GM21825 (cell line): Measurements from ENCODE around the gene MICB.
"Not testable (repeated sequence)": the region's sequence is repeated elsewhere in the genome, so short reads cannot be mapped to it uniquely, and the experiment has no call there.

Source experiments
- ATAC-seq: cut with Tn5 transposase; IDR thresholded peaks from one replicate; pipeline ENCODE4 v1.9.1; 2021; ENCODE audit warnings: mild to moderate bottlenecking, moderate library complexity; ENCODE audit not compliant: unreplicated experiment

The MICB gene

DNA sequence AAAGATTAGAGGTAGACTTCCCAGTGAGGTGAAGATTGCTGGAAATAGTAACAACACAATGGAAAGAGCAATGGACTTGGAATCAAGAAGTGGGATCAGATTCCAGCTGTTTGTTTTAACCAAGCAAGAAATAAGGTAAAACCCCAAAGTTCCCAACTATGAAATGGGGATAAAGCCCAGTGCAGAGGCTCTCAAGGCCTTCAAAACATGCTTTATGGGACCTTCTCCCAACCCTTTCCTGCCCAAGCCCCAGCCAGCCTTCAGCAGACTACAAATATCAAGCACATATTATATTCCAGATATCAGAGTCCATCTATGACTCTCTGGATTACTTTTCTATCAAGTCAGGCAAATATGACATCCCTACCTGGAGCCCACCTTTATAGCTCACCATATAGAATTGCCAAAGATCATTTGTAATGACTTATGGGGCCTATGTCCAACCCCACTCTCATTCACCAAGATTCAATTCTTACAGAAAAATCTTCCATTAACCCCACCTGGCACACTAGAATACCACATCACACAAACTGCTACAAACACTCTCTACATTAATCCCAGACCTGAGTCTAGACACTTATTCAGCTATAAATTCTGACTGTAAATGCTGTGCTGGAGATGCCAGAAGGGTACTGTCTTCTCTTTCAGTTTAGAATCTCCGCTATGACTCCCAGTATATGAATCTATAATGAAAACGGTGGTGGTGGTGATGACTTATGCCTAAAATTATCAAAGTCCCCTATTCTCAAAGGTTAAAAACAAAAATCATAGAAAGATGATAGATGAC lies 37.8 kb downstream of the MICB start:
- no peak for ATAC-seq

DNA sequence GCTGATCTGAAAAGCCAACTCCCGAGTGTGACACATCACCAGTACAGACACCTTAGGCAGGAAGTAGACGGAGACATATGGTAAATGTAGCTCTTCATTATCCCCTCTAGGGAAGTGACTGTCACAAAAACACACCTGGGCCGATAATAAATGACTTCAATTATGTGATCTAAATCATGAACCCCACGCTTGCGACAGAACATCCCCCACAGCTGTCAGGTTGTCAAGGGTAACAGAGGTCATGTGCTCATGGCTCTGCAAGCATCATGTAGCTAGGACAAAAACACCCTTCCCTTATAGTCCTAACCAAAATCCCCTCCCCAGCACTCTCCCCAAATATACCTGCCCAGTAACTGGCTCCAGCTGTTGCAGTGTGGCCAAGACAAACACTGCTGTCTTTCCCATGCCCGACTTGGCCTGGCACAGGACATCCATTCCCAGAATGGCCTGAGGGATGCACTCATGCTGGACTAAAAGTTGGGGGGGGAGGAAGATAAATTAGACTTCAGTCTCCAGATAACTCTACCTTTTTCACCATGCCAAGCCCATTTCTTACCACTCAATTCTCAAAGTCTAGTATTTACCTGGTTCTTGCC lies 41.0 kb downstream of the MICB start:
- ATAC-seq: no peak

DNA sequence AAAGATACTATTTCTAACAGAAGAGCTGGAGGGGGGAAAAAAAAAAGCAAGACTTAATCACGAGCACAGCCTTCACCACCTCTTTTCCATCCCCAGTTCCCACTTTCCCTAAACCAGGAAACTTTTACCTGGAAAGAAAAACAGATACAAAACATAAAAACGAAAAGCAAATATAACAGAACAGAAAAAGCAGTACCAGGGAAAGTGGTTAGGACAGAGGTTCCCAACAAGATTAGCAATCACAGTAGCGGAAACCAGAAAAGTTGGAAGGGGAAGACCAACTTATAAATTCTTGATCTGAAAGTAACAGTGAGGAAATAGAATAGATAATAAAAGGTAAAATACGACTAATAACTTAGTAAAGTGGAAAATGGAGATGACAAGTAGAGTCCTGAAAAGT lies 42.7 kb downstream of the MICB start:
- no peak for ATAC-seq

DNA sequence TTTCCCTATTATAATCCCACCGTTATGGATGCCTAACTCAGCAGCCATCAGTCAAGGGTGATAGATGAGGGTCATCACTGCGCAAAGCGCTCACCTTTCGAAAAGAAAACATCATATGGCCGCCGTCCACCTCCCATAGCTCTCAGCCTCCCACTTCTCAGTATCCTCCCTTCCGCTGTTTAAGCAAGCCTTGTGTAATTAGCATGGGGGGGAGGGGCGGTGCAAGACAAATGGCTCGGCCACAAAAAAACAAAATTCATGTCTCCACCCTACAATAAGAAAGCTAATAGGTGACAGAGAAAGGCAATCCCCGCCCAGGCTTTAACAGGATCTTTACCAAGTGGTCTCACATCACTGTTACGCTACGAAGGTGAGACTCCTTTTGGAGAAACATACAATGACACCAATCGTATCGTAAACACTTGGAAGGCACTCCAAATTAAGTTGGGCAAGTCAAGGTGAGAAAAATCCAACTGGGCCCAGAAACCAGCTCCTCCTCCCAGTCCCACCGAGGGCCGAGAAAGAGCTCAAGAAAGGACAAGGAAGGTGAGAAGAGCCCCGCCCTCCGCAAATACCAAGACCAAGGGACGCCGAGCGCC lies 43.2 kb downstream of the MICB start:
- no peak for ATAC-seq

DNA sequence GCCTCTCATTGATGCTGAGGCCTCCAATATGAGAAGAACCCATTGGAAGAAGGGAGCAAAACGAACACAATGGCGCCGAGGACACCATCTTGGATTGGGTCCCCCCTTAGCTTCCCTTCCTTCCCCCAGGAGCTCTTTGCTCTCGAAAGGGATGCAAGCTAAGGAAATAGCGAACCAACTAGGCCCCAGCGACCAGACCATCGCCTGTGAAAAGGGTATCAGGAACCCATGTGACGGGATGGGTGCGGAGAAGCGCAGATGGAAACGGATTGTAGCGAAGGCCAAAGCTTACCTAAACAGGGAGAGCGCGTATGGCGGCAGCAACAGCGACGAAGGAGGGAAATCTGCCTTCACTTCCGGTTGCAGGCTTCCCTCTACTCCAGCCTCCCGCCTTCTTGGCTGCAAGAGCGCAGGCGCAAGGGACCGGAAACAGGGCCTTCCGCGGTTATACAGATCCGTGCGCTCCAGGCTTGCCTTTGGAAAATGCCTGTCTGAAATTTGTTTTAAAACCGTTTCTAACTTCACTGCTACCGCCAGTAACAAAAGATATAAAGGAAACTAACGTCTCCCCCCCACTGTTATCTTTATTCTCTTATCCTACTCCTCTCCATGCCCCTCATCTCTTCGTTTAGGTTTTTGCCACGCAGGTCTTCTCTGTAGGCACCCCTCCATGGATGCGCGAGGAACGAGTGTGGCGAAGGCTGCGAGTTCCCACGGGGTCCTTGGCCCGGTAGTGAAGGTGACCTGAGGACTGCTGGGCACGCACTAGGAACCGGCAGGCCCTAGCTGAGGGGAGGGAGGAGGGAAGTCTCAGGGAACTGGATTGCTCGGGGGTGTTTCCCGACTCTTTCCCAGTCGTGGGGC lies 43.9 kb downstream of the MICB start, which contains the start of gene DDX39B:
DDX39B (minus strand) TSS at position 346 of the 864 bp plus-strand sequence. CDS start 1,471 bp downstream, outside the sequence.
- peak; percentile 54 for ATAC-seq

DNA sequence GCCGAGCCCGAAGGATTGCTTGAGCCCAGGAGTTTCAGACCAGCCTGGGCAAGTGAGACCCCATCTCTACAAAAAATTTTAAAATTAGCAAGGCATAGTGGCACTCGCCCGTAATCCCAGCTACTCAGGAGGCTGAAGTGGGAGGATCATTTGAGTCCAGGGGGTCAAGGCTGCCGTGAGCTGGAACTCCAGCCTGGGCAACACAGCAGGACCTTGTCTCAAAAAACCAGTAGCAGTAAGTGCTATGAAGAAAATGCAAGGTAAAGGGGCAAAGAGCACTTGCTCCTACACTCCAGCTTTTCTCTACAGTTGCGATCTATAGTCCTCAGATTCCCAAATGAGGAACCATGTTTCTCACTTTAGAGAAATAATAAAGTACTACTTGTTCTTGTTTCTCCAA lies 45.7 kb downstream of the MICB start:
- ATAC-seq: no peak

DNA sequence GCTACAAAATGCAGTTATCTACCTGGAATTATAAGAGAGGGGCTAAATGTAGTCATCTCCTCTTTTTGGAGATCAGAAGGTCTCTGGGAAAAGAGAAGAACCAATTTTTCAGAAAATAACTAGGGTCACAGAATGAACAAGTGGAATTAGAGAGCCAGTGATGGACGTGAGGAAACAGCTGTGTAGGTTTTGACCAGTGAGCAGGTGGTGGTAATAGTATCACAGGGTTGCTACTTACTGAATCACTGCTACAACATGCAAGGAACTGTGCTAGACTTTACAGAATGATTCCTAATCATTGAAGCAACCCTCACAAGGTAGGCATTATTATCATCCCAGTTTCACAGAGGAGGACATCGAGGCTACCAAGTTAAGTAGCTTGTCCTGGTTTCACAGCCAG lies 46.7 kb downstream of the MICB start:
- ATAC-seq: no peak

DNA sequence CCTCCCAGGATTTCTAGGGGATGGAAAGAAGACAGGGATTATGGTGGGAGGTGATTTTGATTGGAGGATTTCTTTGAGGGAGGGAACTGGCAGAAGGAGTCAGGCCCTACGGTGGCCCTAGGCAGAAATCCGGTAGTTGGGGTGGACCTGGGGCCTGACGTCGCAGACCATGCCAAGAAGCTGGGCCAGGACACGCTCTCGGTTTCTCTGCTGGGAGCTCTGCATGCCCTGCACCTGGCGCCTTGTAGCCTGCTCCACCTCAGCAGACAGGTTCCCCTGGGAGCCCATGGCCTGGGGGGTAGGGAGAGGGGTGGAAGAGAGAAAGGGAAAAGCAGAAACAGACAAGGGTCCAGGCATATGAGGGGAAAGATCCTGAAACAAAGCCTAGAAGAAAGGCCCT lies 47.3 kb downstream of the MICB start:
- no peak for ATAC-seq

DNA sequence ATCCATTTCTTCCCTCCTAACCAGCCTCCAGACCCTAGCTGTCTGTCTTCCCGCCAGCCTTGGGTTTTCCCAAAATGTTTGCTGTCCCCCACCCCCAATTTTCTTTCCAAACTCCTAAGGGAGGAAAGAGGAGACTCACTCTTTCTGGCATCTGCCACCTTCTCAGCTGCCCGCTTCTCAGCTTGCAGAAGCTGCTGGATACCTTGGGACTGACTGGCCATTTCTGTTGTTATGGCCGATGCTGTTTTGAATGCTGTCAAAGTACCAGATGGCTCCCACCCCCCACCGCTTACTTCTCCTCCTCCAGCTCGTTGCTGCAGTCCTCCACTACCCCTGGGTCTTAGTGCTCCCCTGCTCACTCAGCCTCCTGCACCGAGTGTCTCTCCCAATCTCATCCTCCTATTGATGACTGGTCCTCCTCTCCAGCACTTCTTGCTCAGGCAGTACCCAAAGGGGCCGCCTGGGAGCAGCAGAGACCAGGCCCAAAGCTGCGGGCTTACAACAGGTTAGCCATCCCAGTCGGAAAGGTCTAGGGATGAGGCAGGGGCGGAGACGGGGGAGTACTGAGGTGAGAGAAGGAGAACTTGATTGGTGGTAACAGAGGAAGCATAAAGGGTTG lies 48.5 kb downstream of the MICB start, which contains the start of gene ATP6V1G2:
ATP6V1G2 (minus strand) TSS at position 270 of the 619 bp plus-strand sequence; CDS start at position 221, 49 bp downstream.
- peak; percentile 44 for ATAC-seq

DNA sequence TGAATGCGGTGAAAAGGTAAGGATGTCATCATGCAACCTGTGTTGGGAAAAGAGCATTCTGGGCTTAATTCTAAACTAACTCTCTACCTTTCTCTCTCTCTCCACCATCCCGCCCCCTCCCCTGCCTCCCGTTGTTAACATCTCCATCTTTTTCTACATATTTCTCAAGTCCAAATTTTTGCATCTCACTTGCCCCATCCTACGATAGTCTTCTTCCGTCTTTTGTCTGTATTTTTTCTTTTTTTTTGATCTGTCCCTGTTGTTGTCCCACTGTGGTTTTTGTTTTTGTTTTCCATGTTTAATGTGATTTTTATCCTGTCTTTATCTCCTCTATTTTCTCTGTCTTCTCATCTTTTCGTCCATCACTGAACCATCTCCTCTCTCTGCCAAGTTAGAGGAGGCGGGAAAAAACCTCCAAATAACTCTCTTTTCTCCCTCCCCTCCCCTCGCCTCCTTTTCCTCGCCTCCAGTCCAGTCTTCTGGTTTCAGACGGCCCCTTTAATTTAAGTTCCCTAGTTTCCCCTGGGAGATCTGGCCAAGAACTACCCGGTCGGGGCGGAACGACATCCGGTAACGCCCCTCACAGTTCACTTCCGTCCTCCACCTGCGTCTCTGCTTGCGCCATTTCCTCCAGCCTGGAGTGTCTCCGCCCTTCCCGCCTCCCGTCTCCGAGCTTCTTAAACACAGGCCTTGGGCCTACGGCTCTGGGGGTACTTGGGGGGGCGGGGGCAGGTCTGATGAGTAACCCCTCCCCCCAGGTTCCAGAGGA lies 49.2 kb downstream of the MICB start, which contains the start of gene NFKBIL1:
NFKBIL1 (plus strand) TSS at position 651 of the 769 bp plus-strand sequence; CDS start at position 738, 87 bp downstream.
- peak; percentile 51 for ATAC-seq

DNA sequence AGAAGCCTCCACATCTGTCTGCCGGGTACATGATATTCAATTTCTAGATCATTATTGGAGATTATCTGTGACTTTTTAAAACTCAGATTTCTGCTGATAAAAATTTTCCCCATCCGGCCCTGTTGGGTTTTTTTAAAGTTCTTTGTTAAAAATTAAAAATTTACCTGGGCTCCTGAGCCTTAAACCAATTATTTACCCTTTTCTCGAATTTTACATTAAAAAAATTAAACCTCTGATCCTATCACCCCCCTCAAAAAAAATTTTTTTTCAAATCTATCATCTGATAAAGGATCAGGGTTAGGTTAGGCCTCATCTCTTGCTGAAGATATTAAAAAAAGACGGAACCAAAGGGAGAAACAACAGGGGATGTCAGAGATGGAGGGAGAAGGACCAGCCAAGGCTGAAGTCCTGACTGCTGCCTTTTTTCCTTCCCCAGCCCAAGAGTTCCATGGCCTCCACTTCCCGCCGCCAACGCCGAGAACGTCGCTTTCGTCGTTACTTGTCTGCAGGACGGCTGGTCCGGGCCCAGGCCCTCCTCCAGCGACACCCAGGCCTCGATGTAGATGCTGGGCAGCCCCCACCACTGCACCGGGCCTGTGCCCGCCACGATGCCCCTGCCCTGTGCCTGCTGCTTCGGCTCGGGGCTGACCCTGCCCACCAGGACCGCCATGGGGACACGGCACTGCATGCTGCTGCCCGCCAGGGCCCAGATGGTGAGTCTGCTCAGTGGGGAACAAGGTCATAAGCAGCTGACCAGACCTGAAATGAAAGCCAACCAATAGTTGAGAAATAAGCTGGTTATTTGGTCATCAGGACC lies 50.0 kb downstream of the MICB start:
- ATAC-seq: no peak

DNA sequence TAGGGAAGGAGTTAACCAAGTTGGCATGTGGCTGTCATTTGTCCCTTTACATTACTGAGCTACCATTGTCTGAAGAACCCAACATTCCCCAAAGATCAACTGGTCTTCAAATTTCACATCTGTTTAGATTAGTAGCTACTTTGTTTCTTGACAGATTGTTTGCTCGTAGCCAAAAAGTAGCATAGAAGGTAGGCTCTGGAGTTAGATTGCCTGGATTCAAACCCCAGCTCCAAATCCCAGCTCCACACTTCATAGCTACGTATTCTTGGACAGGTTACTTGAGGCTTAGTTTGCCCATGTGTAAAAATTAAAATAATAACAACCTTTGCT lies 50.6 kb downstream of the MICB start:
- ATAC-seq: no peak

DNA sequence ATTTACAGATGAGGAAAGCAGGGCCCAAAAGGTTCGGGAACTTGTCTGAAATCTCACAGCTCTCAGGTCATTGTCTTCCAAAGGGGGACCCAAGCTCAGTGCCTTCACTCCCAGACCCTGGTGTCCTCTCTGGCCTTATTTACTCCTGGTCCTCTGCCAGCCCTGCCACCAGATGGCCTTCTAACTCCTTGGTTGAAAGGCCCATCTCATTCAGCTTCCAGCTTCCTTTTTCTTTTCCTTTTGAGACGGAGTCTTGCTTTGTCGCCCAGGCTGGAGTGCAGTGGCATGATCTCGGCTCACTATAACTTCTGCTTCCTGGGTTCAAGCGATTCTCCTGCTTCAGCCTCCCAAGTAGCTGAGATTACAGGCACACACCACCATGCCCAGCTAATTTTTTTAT lies 53.4 kb downstream of the MICB start:
- ATAC-seq: not testable (repeated sequence)

DNA sequence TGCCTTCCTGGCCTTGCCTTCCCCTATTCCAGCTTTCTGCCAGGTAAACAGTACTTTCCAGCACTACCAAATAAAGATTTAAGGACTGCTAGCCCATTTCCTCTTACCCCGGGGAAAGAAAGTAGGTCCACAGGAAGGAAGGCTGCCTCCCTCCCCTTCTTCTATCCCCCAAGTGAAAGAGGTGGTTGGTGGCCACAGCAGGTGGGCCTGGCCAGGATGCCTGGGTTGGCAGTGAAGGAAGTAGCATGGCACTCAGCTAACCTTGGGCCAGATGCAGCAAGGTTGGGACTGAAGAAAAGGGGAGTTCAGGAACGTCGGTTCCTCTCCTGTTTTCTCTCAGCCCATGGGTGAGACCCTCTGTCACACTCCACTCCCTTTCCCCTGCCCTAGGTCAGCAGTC lies 58.4 kb downstream of the MICB start:
- ATAC-seq: no peak

DNA sequence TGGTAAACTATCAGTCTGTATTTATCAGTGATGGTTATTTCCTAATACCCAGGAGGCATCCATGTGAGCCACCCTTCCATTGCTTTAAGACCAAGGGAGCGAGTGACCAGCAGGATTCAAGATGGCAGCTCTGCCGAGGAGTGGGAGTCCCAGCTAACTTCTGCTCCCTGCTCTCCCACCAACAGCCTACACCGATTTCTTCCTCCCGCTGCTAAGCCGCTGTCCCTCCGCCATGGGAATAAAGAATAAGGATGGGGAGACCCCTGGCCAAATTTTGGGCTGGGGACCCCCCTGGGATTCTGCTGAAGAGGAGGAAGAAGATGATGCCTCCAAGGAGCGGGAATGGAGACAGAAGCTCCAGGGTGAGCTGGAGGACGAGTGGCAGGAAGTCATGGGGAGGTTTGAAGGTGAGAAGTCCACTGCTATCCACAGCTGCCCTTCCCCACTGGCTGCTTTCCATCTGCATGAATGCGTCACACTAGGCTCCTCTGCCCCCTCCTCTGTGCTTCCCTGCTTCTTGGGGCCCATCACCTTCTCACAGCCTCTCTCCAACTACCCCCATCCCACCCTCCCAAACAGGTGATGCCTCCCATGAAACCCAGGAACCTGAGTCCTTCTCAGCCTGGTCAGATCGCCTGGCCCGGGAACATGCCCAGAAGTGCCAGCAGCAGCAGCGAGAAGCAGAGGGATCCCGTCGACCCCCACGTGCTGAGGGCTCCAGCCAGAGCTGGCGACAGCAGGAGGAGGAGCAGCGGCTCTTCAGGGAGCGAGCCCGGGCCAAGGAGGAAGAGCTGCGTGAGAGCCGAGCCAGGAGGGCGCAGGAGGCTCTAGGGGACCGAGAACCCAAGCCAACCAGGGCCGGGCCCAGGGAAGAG lies 59.7 kb downstream of the MICB start:
- ATAC-seq: no peak

DNA sequence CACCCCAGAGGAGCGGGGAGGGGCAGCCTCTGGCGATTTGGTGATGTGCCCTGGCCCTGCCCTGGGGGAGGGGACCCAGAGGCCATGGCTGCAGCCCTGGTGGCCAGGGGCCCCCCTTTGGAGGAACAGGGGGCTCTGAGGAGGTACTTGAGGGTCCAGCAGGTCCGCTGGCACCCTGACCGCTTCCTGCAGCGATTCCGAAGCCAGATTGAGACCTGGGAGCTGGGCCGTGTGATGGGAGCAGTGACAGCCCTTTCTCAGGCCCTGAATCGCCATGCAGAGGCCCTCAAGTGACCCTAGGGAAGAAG lies 60.3 kb downstream of the MICB start:
- ATAC-seq: no peak

DNA sequence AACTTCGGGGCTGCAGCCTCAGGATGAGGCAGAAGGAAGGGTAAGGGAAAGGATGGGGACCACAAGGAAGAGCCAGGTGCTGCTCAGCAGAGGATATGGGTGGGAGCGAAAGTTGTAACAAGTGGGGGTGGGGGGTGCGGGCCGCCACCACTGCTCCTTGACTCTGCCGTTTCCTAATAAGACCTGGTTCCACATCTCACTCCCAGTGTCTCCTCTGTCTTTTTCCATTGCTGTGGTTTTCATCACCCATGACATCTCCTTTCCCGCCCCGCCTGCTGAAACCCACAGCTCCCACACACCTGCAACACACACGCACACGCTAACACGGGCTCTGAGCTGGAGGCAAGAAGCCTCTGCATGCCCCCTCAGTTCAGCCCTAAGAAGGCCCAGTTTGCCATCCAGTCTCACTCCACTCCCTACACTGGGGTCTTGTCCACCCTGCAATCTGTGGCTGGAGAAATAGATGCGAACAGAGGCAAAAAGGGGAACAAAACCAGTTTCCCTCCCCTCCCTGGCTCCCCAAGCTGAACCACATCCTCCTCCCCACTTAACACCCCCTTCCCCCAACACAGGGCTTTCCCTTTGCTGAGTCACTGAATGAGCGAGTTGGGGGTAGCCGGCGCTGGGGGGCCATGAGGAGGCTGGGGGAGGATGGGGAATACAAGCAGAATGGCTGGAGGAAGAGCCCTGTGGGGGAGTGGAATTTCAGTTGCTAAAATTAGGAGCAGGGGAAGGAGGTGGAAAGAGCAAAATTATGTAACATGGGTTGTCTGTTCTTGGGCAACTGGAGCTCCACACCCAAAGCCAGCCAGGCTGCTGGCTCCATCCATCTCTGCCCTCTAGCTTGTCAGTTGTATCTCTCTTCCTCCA lies 60.9 kb downstream of the MICB start:
- ATAC-seq: no peak
